ENCODE results near the gene TMEM156.
A peak's percentile ranks its signal among the peaks of the same experiment; 100 is the strongest.

TMEM156 gene, protein sequence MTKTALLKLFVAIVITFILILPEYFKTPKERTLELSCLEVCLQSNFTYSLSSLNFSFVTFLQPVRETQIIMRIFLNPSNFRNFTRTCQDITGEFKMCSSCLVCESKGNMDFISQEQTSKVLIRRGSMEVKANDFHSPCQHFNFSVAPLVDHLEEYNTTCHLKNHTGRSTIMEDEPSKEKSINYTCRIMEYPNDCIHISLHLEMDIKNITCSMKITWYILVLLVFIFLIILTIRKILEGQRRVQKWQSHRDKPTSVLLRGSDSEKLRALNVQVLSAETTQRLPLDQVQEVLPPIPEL

GRCh38 chr4:39032218-39033085 is at the start of gene TMEM156:
TSS of gene TMEM156 (minus strand) at chr4:39032409. CDS start at chr4:39032313, 96 bp downstream.
- no peak for DNase-seq

GRCh38 chr4:39078829-39079228 is 46.6 kb upstream of the TMEM156 start:
- no peak for DNase-seq

DNA sequence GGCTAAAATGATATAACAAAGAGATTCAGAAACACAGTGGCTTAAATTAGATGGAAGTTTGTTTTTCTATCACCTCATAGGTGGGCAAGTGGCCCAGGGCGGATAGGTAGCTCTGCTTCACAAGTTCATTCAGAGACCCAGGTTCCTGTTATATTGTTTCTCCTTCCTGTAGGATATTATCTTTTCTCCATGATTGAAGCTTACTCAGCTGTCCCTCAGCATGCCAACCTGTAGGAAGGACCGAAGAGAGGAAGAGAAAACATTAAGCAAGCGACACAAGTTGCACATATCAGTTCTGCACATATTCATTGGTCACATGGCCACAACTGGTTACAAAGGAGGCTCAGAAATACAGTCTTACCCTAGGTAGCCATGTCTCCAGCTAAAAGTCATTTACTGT is 36.7 kb upstream of the TMEM156 start:
- DNase-seq, result no peak

DNA sequence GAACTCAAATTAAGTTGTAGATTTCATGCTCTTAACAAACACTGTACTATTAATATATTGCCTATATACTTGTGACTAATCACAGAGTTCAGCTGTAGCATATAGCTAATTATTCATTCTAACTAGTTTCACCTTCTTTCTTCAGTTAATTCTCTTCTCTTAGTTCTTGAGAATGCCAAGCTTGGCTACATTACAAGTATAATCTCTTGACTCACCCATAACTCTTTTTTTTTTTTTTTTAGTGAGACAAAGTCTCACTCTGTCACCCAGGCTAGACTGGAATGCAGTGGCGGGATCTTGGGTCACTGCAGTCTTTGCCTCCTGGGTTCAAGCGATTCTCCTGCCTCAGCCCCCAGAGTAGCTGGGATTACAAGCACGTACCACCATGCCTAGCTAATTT is 35.2 kb upstream of the TMEM156 start:
- no peak for DNase-seq

DNA sequence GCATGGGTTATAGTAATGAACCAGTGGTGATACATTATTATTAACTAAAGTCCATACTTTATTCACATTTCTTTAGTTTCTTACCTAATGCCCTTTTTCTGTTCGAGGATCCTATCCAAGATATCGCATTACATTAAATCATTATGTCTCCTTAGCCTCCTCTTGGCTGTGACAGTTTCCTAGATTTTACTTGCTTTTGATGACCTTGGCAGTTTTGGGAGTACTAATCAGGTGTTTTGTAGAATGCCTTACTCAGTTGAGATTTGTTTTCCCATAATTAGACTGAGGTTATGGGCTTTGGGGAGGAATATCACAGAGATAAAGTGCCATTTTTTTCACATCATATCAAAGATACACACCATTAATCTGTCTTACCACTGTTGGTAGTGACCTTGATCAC is 34.8 kb upstream of the TMEM156 start:
- no peak for DNase-seq

DNA sequence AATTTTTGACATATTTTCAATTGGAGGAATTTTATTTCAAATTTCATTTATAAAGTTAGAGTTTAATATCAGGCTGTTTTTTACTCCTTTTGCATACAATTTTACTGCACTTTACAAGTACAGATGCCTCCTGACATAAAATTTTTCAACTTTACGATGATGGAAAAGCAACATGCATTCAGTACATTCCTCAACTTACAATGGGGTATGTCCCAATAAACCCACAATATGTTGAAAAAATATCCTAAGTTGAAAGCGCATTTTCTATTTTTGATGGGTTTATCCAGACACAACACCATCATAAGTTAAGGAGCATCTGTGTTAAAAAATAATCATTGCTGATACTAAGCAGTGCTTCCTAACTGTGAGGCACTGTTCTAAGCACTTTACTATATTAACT is 34.2 kb upstream of the TMEM156 start:
- DNase-seq, result no peak

DNA sequence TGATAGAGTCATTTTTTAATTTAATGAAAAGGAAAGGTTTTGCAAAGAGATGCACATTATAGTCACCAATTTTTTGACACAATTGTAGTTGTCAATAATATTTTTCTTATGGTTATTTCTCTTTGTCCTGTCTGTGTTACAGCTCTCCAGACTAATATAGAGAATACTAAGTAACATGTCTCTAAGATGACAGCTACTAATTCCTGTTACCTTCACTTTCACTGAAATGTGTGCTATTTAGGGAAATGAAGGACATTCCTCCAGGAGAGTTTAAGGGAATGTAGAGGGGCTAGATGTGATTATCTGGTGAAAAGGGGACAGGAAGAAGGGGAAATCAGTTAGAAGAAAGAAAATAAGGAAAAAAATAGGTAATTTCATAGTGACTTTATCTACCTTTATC is 31.2 kb upstream of the TMEM156 start:
- DNase-seq, result no peak

- DNase-seq, result no peak
These were observed 30.5 kb upstream of the TMEM156 start for GRCh38 chr4:39062770-39063097.

GRCh38 chr4:39062094-39062769 is 30.0 kb upstream of the TMEM156 start, which contains the start of gene KLHL5:
TSS of gene KLHL5 (plus strand) at chr4:39062232. CDS start at chr4:39062653, 421 bp downstream.
- DNase-seq, result no peak

- no peak for DNase-seq
These were observed 29.2 kb upstream of the TMEM156 start for GRCh38 chr4:39061457-39061856.

- DNase-seq, result no peak
These were observed 23.8 kb upstream of the TMEM156 start for GRCh38 chr4:39056023-39056422.

GRCh38 chr4:39054497-39054896 is 22.3 kb upstream of the TMEM156 start:
- no peak for DNase-seq

DNA sequence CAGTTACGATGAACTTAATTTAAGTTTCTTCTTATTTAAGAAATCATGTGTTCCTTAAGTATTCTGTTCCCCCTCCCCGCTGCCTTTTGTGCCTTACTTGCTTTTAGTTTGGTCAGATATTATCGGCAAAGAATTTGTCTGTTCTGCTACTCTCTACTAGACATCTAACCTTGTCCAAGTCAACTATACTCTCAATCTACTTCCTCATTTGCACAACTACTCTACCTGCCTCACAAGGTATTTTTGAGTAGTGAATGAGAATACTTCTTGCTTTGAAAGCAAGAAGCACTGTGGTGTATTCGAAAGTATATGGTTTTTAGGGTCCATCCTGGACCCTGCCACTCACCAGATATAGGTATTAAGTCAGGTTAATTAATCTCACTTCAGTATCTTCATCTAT is 21.8 kb upstream of the TMEM156 start:
- DNase-seq, result no peak

DNA sequence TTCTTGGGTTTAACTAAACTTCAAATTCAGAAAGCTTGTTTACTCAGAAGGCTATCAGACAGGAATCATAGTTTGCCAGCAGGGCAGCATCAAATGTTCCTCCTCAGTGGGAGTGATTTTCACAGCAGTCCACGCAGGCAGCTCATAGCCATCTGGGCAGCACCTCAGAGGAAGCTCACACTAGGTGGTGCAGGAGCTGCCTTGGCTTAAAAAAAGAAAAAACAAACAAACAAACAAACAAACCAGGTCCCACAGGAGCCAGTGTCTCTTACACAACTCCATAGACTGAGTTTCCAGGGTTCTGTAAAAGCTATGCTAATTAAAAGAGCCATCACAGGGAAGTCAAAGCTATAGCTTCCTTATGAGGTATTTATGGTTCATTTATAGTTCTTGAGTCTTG is 19.3 kb upstream of the TMEM156 start:
- DNase-seq, result no peak

DNA sequence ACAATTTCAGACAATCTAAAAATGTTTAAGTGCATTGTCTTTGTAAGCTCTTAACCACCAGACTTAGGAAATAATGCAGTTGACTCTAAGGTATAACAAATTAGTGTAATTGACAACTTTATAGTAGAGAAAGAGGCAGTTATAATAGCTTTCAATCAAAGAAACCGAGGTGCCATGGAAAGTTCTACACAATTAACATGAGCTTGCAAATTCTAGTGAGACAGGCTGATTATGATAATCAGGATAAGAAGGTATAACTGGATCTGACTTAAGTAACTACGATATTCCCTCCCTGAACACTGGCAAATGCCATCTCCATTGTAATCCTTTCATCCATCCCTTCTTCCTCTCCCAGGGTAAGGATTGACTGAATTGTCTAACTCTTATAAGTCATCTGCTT is 18.4 kb upstream of the TMEM156 start:
- DNase-seq, result no peak

GRCh38 chr4:39048311-39048710 is 16.1 kb upstream of the TMEM156 start:
- DNase-seq, result no peak

DNA sequence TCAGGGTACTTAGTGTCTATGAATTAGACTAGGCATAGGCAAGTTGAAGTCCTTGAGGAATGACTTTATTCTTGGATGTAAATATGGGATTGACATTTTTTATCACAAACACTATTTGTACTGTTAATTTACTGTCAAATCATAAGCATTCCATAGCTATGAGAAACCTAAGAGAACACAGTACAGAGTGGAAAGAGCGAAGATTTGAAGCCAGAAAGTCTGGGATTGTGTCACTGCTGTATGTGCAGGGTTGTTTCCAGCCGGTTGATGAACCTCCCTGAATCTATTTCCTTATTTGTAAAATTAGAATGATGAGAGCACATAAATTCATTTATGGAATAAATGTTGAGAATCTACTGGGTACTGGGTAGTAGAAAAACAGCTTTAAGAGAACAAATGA is 15.5 kb upstream of the TMEM156 start:
- DNase-seq, result no peak

DNA sequence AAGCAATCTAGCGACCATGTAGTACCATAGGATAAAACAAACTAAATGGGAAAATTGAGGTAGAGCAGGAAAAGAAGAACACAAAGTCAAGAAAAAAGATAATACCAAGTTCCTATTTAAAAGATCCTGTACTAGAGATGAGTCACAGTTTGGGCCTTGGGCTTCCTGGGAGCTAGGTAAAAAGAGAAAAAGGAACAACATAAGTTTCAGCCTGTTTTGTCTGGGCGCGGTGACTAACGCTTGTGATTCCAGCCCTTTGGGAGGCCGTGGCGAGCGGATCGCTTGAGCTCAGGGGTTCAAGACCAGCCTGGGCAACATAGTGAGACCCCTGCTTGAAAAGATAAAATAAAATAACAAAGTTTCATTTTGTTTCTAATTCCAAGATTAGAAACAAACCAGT is 14.0 kb upstream of the TMEM156 start:
- DNase-seq, result no peak

DNA sequence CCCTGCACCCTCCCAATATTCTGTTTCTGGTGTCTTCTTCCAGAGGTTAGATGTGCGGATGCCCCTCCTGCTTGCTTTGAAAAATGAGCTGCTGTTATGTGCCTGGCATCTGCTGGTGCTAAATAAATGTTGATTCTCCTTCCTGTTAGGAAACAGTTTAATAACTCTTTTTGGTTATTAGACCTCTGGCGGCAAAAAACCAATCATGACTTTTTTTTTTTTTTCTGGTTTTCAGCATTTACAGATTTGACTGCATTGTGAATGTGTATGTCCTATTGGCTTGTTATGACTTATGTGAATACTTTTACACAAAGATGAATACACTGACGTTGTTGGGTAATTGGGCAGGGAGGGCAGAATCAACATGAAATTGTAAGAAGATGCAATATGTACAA is 13.6 kb upstream of the TMEM156 start:
- DNase-seq, result no peak

DNA sequence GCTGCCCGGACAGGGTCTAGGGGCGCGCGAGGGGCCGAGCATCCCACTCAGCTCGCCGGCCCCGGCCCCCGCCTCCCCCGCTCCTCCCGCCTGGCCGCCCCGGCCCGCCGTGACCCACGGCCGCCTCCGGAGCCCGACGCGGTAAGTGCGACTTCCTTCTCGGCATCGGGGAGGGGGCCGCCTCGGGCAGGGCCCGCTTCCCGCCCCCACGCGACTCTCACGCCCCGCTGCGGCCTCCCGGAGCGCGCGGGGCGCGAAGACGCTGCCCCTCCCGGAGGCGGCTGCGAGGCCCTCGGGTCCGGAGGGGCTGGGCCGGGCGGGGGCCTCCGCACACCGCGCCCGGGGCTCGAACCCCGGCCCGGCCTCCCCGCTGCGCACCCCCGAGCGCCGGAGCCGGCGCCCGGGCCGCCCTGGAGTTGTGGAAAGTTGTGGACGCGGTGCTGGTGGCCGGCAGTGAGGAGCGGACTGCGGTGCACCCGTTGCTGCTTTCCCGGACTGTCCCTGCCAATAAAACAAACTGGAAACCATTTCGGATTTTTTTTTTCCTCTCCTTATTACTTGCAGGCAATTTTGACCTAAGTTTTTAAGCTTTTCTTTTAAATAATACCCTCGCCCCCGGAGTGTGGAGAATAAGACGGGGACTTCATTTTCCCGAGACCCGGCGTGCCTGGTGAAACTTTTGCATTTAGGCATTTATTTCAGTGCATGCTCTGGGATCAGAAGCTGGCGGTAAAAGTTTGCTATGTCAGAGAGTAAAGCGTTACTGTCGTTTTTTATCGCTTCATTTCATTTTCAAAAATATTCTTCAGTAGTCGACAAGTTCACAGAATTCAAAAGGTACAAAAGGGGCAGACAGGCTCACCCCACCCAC is 13.0 kb upstream of the TMEM156 start:
- DNase-seq, result no peak

DNA sequence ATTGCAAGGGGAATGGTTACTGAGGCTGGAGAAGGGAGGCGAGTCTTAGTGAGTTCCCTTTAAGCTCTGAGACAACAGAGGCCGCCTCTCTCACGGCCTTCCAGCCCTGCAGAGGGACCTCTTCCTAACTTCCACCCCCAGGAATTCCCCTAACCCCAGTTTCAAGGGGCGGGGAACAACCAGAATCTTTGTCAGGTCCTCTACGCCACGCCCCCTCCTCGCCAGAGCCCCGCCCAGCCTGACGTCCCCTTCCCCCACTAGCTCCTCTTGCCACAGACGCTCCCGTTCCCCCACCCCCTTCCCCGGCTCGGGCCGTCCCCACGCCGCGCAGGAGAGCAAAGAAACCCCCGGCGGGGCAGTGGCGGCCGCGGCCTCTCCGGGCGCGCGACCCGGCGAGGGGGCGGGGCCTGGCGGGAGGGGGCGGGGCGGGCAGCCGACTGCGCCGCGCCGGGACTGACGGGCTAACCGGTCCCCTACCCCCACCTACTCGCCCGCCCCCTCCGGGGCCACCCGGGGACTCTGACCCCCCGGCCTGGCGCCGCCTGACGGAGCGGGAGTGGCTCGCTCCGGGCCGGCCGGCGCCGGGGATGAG is 12.3 kb upstream of the TMEM156 start:
- peak; percentile 63 to 66 for DNase-seq

DNA sequence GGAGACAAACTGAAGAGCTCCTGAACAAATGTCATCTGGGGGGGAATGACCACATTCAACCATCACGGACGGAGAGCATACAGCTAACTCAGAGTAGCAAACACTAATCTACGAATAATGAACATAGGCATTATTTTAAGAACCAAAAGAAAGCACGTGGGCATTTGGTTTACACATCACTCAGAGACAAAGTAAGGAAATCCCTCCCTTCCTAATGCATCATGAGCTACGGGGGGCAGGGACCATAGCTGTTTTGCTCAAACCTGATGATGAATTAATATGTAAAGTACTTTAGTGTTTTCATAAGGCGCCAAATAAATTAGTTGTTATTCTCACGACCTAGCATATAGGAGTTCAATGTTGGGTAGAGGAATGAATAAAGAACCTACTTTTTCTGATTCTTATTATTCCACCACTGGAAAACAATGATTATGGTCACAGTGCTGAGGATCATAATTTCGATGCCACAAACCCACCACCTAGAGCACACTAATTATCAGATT is 11.7 kb upstream of the TMEM156 start:
- no peak for DNase-seq
